Measurements from ENCODE around the gene ZNF639. TPM values are rescaled to one million over a fixed set of nuclear protein-coding genes. Genes with fewer than 3 reads are reported as not detected.

ZNF639 gene
- total RNA-seq, 1 donor from 2014 or later = 35.2 TPM

GRCh38 chr3:179279837-179280236 lies 43.0 kb upstream of the ZNF639 start:
- TF ChIP-seq CTCF (conservative IDR thresholded peaks at IDR 0.05; ENCODE audit: low read depth, low read length) = no peak
- H3K4me3 ChIP-seq (ENCODE audit: low read depth, low read length) = no peak overlapping the region
- no peak for DNase-seq (ENCODE audit: low read depth)

- DNase-seq (ENCODE audit: low read depth) = no peak
- no peak overlapping the region for H3K4me3 ChIP-seq (ENCODE audit: low read depth, low read length)
- no peak for TF ChIP-seq CTCF (conservative IDR thresholded peaks at IDR 0.05; ENCODE audit: low read depth, low read length)
Observed at GRCh38 chr3:179281825-179282224, 41.0 kb upstream of the ZNF639 start.

- no peak overlapping the region for H3K4me3 ChIP-seq (ENCODE audit: low read depth, low read length)
- no peak for TF ChIP-seq CTCF (conservative IDR thresholded peaks at IDR 0.05; ENCODE audit: low read depth, low read length)
- no peak for DNase-seq (ENCODE audit: low read depth)
Observed at GRCh38 chr3:179286331-179286730, 36.5 kb upstream of the ZNF639 start.

GRCh38 chr3:179288845-179289244 lies 34.0 kb upstream of the ZNF639 start:
- no peak for TF ChIP-seq CTCF (conservative IDR thresholded peaks at IDR 0.05; ENCODE audit: low read depth, low read length)
- no peak for DNase-seq (ENCODE audit: low read depth)
- no peak overlapping the region for H3K4me3 ChIP-seq (ENCODE audit: low read depth, low read length)

GRCh38 chr3:179289295-179289694 lies 33.5 kb upstream of the ZNF639 start:
- TF ChIP-seq CTCF (conservative IDR thresholded peaks at IDR 0.05; ENCODE audit: low read depth, low read length) = no peak
- DNase-seq (ENCODE audit: low read depth) = no peak
- H3K4me3 ChIP-seq (ENCODE audit: low read depth, low read length) = no peak overlapping the region

GRCh38 chr3:179292450-179292849 lies 30.4 kb upstream of the ZNF639 start:
- TF ChIP-seq CTCF (conservative IDR thresholded peaks at IDR 0.05; ENCODE audit: low read depth, low read length) = no peak
- no peak overlapping the region for H3K4me3 ChIP-seq (ENCODE audit: low read depth, low read length)
- DNase-seq (ENCODE audit: low read depth) = no peak

GRCh38 chr3:179297971-179298725 lies 24.7 kb upstream of the ZNF639 start:
- no peak for DNase-seq (ENCODE audit: low read depth)
- no peak overlapping the region for H3K4me3 ChIP-seq (ENCODE audit: low read depth, low read length)
- no peak for TF ChIP-seq CTCF (conservative IDR thresholded peaks at IDR 0.05; ENCODE audit: low read depth, low read length)

Measured in epithelial cell of proximal tubule (primary cell).